ENCODE results near the gene ARHGAP18.

GRCh38 chr6:129603741-129604140 lies 106.2 kb downstream of the ARHGAP18 start:
- TF ChIP-seq POLR2A (IDR thresholded peaks at IDR 0.05): no peak
- TF ChIP-seq CTCF (IDR thresholded peaks at IDR 0.05): no peak
